ENCODE measurements around the gene RAD52. TPM values are rescaled to one million over a fixed set of nuclear protein-coding genes. Genes with fewer than 3 reads are reported as not detected.
A peak's percentile ranks its signal among the peaks of the same experiment; 100 is the strongest.

Gene RAD52
- total RNA-seq (13.8 TPM), polyA plus RNA-seq (1 to 10 TPM; 2.6 to 5.6 (median 2.9) TPM)

- Histone ChIP-seq H3K27ac (ENCODE audit: insufficient read depth, low read length, poor library complexity, severe bottlenecking) (peak within 1 kb of the TSS; percentile 85), H3K9me3 (ENCODE audit: control insufficient read depth in 2 of 2, low read length in 2 of 2) (no peaks in the 10 kb centered on the region), H3K36me3 (ENCODE audit: control insufficient read depth, insufficient read depth, low read length) (no peaks in the 10 kb centered on the region), H3K27me3 (ENCODE audit: control insufficient read depth, insufficient read depth, low read length) (no peaks in the 10 kb centered on the region), H3K4me1 (ENCODE audit: control insufficient read depth, insufficient read depth, low read length, poor library complexity, severe bottlenecking) (peaks cover 12% of the 10 kb centered on the region), H3K4me3 (ENCODE audit: low read depth, low read length) (peak within 1 kb of the TSS; percentile 77)
- peaks cover 3% of the 10 kb centered on the region for H3K36me3 Mint-ChIP-seq
- H3K27me3 Mint-ChIP-seq = peaks cover 8% of the 10 kb centered on the region
- peaks cover 17 to 43% (median 30%) of the 10 kb centered on the region in 4 donors for H3K4me1 Mint-ChIP-seq
- ATAC-seq (ENCODE audit: low read depth in 2 of 2) (peak; percentile 88 to 90), DNase-seq (peak; percentile 91 to 99 (median 95))
- peak within 1 kb of the TSS; percentile 94 to 98 (median 98) for H3K4me3 Mint-ChIP-seq
- no peaks in the 10 kb centered on the region for H3K9me3 Mint-ChIP-seq
- H3K27ac Mint-ChIP-seq = peak within 1 kb of the TSS; percentile 81 to 97 (median 94)
These were observed at the start of gene RAD52 for GRCh38 chr12:949453-950191. Gene RAD52 (minus strand): TSS chr12:949694. CDS start chr12:933058, 16,636 bp downstream.

- H3K4me1 Mint-ChIP-seq = peaks cover 6 to 40% (median 18%) of the 10 kb centered on the region in 4 donors
- H3K9me3 Mint-ChIP-seq = no peaks in the 10 kb centered on the region
These were observed 48.8 kb upstream of the RAD52 start for GRCh38 chr12:998020-998874.

GRCh38 chr12:997505-997904 is 48.0 kb upstream of the RAD52 start:
- Histone ChIP-seq H3K36me3 (ENCODE audit: control insufficient read depth, insufficient read depth, low read length) (no peaks in the 10 kb centered on the region), H3K4me1 (ENCODE audit: control insufficient read depth, insufficient read depth, low read length, poor library complexity, severe bottlenecking) (peaks cover under 1% of the 10 kb centered on the region), H3K27ac (ENCODE audit: insufficient read depth, low read length, poor library complexity, severe bottlenecking) (no peak overlapping the region), H3K4me3 (ENCODE audit: low read depth, low read length) (no peak overlapping the region), H3K9me3 (ENCODE audit: control insufficient read depth in 2 of 2, low read length in 2 of 2) (no peaks in the 10 kb centered on the region), H3K27me3 (ENCODE audit: control insufficient read depth, insufficient read depth, low read length) (no peaks in the 10 kb centered on the region)
- H3K36me3 Mint-ChIP-seq = peaks cover 10% of the 10 kb centered on the region
- no peak for ATAC-seq (ENCODE audit: low read depth in 2 of 2)
- no peaks in the 10 kb centered on the region for H3K9me3 Mint-ChIP-seq
- peaks cover 12 to 41% (median 21%) of the 10 kb centered on the region in 4 donors for H3K4me1 Mint-ChIP-seq
- H3K27ac Mint-ChIP-seq = no peak overlapping the region
- DNase-seq = no peak
- H3K4me3 Mint-ChIP-seq = no peak overlapping the region
- H3K27me3 Mint-ChIP-seq = no peaks in the 10 kb centered on the region

More at GRCh38 chr12:998020-998874, 48.8 kb upstream of the RAD52 start:
- no peak for ATAC-seq (ENCODE audit: low read depth in 2 of 2)
- no peaks in the 10 kb centered on the region for H3K36me3 ChIP-seq (ENCODE audit: control insufficient read depth, insufficient read depth, low read length)
- no peak overlapping the region for H3K27ac Mint-ChIP-seq
- no peaks in the 10 kb centered on the region for H3K4me1 ChIP-seq (ENCODE audit: control insufficient read depth, insufficient read depth, low read length, poor library complexity, severe bottlenecking)
- H3K36me3 Mint-ChIP-seq = peaks cover 10% of the 10 kb centered on the region
- H3K27ac ChIP-seq (ENCODE audit: insufficient read depth, low read length, poor library complexity, severe bottlenecking) = no peak overlapping the region
- no peak overlapping the region for H3K4me3 ChIP-seq (ENCODE audit: low read depth, low read length)
- no peak overlapping the region for H3K4me3 Mint-ChIP-seq
- H3K27me3 ChIP-seq (ENCODE audit: control insufficient read depth, insufficient read depth, low read length) = no peaks in the 10 kb centered on the region
- H3K27me3 Mint-ChIP-seq = no peaks in the 10 kb centered on the region
- no peaks in the 10 kb centered on the region for H3K9me3 ChIP-seq (ENCODE audit: control insufficient read depth in 2 of 2, low read length in 2 of 2)
- DNase-seq = no peak

- H3K9me3 ChIP-seq (ENCODE audit: control insufficient read depth in 2 of 2, low read length in 2 of 2) = no peaks in the 10 kb centered on the region
- no peak for DNase-seq
- H3K4me1 Mint-ChIP-seq = peaks cover 14 to 48% (median 27%) of the 10 kb centered on the region in 4 donors
- H3K4me1 ChIP-seq (ENCODE audit: control insufficient read depth, insufficient read depth, low read length, poor library complexity, severe bottlenecking) = peaks cover 7% of the 10 kb centered on the region
- H3K27me3 ChIP-seq (ENCODE audit: control insufficient read depth, insufficient read depth, low read length) = no peaks in the 10 kb centered on the region
- H3K27me3 Mint-ChIP-seq = peaks cover under 1% of the 10 kb centered on the region
- no peak overlapping the region for H3K4me3 ChIP-seq (ENCODE audit: low read depth, low read length)
- no peaks in the 10 kb centered on the region for H3K9me3 Mint-ChIP-seq
- H3K36me3 Mint-ChIP-seq = peaks cover 10% of the 10 kb centered on the region
- no peak overlapping the region for H3K27ac ChIP-seq (ENCODE audit: insufficient read depth, low read length, poor library complexity, severe bottlenecking)
- no peak for ATAC-seq (ENCODE audit: low read depth in 2 of 2)
- no peak overlapping the region for H3K27ac Mint-ChIP-seq
- H3K36me3 ChIP-seq (ENCODE audit: control insufficient read depth, insufficient read depth, low read length) = no peaks in the 10 kb centered on the region
- H3K4me3 Mint-ChIP-seq = no peak overlapping the region
These were observed 47.4 kb upstream of the RAD52 start for GRCh38 chr12:996881-997280.

- Mint-ChIP-seq H3K27ac (peak overlapping the region in 1 of 3 donors; percentile 89), H3K4me3 (peak overlapping the region; percentile 94 to 99 (median 96)), H3K27me3 (peaks cover 6% of the 10 kb centered on the region), H3K36me3 (no peaks in the 10 kb centered on the region), H3K9me3 (no peaks in the 10 kb centered on the region), H3K4me1 (peaks cover 18 to 58% (median 37%) of the 10 kb centered on the region in 4 donors)
- Histone ChIP-seq H3K27me3 (ENCODE audit: control insufficient read depth, insufficient read depth, low read length) (no peaks in the 10 kb centered on the region), H3K4me3 (ENCODE audit: low read depth, low read length) (peak overlapping the region; percentile 84), H3K9me3 (ENCODE audit: control insufficient read depth in 2 of 2, low read length in 2 of 2) (no peaks in the 10 kb centered on the region), H3K36me3 (ENCODE audit: control insufficient read depth, insufficient read depth, low read length) (no peaks in the 10 kb centered on the region), H3K4me1 (ENCODE audit: control insufficient read depth, insufficient read depth, low read length, poor library complexity, severe bottlenecking) (peaks cover 22% of the 10 kb centered on the region), H3K27ac (ENCODE audit: insufficient read depth, low read length, poor library complexity, severe bottlenecking) (no peak overlapping the region)
- DNase-seq (no peak), ATAC-seq (ENCODE audit: low read depth in 2 of 2) (no peak)
These were observed 43.2 kb upstream of the RAD52 start for GRCh38 chr12:992647-993046.

- H3K27me3 Mint-ChIP-seq = peaks cover 6% of the 10 kb centered on the region
- no peaks in the 10 kb centered on the region for H3K9me3 ChIP-seq (ENCODE audit: control insufficient read depth in 2 of 2, low read length in 2 of 2)
- peak overlapping the region; percentile 76 for H3K27ac ChIP-seq (ENCODE audit: insufficient read depth, low read length, poor library complexity, severe bottlenecking)
- no peaks in the 10 kb centered on the region for H3K9me3 Mint-ChIP-seq
- no peaks in the 10 kb centered on the region for H3K36me3 Mint-ChIP-seq
- H3K4me1 ChIP-seq (ENCODE audit: control insufficient read depth, insufficient read depth, low read length, poor library complexity, severe bottlenecking) = peaks cover 22% of the 10 kb centered on the region
- peak overlapping the region; percentile 89 to 99 (median 98) for H3K27ac Mint-ChIP-seq
- H3K4me3 ChIP-seq (ENCODE audit: low read depth, low read length) = peak overlapping the region; percentile 84
- peaks cover 14 to 52% (median 30%) of the 10 kb centered on the region in 4 donors for H3K4me1 Mint-ChIP-seq
- DNase-seq (peak in 2 of 3 donors; percentile 42 to 47), ATAC-seq (ENCODE audit: low read depth in 2 of 2) (peak; percentile 7 to 13)
- H3K36me3 ChIP-seq (ENCODE audit: control insufficient read depth, insufficient read depth, low read length) = no peaks in the 10 kb centered on the region
- no peaks in the 10 kb centered on the region for H3K27me3 ChIP-seq (ENCODE audit: control insufficient read depth, insufficient read depth, low read length)
- peak overlapping the region; percentile 94 to 99 (median 96) for H3K4me3 Mint-ChIP-seq
These were observed 42.1 kb upstream of the RAD52 start for GRCh38 chr12:991350-992333.
